Stimulated activated CD4-positive, alpha-beta T cell treated with anti-CD3 and anti-CD28 coated beads, Interleukin-2, amount 100 ng/mL, for 4 hours (primary cell): ENCODE data around the gene NGEF.

Experiments
- DNase-seq: peaks from one replicate; pipeline ENCODE4 v3.0.0-alpha.2; 2020; ENCODE audit warnings: low read depth

NGEF gene

DNA sequence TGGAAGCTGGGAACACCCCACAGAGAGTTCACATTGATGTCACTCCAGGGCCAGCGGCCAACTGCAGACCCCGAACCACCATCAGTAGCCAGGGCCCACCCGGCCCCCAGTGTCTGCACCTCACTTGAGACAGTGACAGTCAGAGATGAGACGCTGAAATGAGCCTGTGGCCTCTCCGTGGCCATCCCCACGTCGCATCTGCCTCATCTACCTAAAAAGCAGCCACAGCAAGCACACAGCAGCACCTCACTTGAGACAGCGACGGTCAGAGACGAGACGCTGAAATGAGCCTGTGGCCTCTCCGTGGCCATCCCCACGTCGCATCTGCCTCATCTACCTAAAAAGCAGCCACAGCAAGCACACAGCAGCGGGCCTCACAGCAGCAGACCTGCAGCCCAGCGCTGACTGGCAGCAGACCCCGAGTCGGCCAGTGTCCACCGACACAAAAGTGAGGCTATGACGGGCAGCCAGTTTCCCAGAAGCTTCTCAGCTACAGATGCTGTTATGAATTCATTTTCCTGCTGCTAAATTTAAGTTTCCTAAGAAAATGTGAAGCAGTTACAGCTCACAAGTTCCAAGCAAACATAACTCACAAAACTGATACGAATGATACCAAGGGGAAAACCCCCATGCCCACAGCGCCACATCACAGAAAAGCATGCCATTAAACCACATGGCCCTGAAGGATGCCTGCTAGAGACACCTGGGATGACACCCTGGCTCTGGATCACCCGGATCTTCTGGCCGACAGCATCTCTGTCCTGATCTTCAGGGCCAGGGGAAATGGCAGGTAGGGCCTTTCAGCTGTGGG lies 115.3 kb downstream of the NGEF start:
- DNase-seq: peak; percentile 9

DNA sequence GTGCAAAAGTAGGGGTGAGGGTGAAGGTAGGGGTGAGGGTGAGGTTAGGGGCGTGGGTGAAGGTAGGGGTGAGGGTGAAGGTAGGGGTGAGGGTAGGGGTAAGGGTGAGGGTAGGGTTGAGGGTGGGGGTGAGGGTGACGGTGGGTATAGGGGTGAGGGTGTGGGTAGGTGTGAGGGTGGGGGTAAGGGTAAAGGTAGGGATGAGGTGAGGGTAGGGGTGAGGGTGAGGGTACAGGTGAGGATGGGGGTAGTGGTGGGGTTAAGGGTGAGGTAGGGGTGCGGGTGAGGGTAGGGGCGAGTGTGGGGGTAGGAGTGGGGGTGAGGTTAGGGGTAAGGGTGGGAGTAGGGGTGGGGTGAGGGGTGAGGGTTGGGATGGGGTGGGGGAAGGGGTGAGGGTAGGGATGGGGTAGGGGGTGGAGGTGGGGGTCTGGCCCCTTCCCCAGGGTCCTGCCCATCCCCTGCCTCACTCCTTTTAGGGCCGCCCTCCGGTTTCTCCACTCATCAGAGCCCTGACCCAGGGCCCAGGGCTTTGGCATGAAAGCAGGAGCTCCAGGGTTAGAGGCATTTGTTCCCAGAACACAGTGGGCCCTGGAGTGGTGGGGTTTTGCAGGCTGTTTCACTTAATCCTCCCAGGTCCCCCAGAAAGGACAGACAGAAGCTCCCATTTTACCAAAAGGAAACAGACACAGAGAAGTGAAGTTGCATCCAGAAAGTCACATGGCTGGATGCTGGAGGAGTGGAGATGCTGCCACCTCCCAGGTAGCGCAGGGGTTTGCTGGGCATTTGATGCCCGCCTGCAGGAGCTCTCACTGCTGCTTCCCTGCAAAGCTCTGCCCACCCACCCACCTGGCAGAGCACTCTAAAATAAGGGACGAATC lies 116.1 kb downstream of the NGEF start:
- DNase-seq: no peak

DNA sequence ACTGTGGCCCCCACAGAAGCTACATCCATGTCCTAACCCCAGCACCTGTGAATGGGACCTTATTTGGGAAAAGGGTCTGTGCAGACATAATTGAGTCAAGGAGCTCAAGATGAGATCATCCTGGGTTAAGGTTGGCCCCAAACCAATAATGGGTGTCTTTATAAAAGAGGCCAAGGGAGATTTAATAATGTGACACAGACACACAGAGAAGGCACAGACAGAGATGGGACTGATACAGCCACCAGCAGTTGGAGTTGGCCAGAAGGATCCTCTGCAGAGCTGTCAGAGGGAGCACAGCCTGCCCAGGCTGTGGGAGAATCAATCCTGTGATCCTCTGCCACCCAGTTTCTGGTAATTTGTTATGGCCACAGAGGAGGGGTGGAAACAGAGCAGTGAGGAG lies 116.9 kb downstream of the NGEF start:
- DNase-seq: no peak

DNA sequence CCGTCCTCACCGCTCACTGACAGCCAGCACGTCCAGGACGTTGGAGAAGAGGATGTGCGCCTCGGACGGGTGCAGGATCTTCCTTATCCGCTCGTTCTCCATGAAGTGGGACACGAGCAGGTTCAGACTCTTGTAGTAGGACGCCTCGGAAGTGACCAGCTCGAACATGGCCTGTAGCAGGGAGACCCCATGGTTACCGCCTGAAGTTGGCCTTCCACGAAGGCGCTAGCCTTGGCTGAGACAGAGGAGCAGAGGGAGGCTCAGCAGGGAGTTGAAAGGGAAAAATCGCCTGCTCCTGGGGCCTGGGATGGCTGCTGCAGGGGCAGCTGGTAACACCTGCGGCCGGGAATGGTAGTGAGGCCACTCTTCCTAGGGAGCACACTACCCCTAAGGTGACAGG lies 118.3 kb downstream of the NGEF start:
- DNase-seq: no peak

DNA sequence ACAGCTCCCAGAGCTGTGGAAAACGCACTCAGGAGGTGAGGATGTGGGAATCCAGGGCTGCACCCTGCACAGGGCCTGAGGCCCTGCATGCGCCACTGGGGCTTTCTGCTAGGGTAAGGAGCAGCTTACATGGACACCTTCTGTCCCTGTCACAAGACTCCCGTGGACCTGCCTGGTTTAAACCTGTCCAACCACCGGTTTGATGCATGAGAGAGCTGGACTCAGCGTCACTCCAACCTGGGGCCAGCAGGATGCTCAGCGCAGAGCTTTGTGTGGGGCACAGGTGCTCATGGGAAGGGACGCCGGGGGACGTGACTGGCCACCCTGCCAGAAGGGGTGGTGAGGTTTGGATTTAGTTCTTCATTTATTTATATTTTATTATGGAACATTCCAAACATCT lies 118.8 kb downstream of the NGEF start:
- no peak for DNase-seq

DNA sequence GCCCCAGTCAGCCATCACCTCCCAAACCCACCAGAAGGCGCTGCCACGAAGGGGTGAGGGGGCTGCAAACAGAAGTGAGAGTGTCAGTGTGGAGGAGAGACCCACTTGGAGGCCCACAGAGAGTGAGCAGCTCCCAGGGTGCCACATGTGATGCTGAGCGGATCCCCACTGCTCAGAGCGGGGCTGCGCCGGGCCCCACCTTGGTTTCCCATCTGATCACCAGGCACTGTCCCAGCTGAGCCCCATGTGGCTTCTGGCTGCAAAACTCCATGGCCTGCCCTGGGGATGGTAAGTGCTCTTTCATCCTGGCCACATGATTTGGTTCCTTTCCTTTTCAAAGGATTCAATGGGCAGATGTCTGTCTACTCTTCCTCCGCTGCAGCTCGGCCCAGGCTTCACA lies 119.2 kb downstream of the NGEF start:
- no peak for DNase-seq

DNA sequence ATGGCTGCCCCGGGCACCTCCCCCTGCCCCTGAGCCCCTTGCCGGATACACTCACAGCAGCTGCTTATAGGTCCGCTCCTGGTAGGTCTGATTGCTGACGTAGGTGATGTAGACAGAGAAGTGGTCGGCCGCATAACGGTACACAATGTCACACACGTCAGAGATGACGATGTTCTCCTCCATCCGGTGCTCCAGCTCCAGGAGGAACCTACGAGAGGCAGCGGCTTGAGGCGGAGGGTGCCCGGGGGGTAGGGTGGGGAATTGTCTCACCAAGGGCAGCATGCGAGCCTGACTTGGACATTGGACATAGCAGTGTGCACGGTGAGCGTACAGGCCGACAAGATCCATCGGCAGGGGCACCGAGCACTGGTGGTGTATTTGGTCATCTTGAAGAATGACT lies 120.2 kb downstream of the NGEF start:
- DNase-seq: no peak

DNA sequence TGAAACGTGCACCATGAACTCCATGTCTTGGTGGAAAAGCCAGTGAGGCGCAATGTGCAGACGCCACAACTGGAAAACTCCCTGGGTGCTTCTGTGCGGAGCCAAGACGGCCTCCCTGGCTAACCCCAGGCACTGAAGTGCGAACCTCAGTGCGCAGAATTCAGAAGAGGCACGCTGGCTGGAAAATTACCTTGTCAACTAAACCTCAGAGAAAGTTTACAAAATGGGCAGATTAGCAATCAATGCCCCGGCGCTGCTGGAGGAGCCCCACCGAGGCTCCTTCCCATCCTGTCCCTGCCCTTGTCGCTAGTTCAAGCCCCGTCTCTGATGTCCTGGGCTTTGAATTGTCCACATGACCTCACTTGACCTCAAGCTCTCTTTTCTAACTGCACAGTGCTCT lies 120.8 kb downstream of the NGEF start:
- DNase-seq: no peak

DNA sequence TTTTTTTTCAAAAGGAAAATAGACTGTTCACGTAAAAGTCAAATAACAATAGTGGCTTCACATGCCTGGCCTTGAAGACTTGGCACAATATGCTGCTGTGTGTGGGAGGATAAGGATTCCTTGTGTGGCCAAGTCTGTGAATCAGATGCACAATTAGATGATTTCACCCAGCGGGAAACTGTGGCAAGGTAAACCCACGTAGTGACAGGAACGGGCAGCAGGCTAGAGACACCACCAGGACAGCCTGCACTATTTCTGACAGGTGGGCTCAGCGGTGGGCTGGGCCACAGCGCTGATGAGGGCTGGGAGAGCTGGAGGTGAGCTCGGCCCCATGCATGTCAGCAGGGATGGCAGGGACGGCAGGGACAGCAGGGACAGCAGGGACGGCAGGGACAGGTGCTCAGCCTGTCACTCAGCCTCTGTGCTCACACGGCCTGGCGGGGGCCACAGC lies 121.4 kb downstream of the NGEF start:
- DNase-seq: no peak

DNA sequence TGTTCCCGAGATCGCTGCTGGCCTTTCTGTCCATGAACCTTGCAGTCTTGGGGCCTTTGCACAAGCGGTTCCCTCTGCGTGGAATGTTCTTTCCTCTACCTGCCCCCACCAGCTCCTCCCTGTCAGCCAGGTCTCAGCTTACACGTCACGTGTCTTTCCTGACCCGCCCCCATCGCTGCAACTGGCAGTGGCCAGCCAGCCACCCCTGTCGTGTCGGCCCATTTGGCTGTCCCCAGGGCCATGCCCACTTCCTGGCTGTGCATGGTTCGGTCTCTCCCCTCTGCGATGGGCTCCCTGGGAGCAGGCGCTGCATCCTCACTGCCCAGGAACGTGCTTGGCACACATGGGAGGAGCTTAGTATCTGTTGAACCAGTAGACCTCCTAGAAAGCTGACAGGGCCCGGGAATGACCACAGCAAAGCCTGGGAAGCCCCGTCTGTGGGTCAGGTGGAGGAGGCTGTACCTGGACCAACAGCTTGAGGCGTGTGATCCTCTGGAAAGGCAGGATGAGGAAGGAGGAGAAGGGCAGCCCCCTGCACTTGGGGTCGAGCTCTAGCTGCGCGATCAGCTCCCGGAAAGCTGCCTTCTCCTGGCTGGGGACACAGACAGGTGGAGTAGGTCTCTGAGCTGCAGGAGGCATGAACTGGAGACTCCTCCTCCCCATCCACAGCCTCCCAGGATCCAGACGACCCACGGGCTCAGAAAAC lies 122.0 kb downstream of the NGEF start:
- DNase-seq: no peak

DNA sequence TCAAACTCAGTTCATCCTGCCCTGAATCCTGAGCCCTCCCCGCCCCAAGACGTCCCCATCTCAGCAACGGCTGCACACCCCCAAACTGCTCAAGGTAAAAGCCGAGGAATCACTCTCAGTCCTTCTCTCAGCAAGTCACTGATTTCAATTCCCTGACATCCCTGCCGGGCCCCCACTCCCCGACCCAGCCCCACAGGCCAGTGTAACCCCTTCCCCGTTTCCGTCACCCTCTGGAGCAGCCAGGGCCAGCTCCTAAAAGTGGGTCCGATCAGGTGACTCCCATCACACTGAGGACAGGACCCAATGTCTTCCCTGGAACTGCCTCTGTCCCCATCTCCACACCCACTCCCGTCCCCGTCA lies 122.5 kb downstream of the NGEF start:
- DNase-seq: no peak

DNA sequence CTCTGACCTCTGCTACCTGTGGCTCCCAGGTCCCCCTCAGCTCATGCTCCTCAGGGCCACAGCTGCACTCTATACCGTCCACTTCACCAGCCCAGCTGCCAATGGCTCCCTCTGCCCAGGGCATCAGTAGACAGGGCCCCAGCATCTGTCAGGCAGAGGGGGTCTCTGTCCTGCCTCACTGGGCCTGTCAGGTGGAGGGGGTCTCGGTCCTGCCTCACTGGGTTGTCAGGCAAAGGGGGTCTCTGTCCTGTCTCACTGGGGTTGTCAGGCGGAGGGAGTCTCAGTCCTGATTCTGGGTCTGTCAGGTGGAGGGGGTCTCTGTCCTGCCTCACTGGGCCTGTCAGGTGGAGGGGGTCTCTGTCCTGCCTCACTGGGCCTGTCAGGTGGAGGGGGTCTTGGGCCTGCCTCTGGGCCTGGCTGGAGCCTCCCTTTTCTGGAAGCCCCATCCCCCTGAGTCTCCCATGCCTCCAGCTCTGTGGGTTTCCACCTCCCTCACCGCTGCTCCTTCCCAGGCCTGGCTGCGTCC lies 123.1 kb downstream of the NGEF start:
- no peak for DNase-seq

DNA sequence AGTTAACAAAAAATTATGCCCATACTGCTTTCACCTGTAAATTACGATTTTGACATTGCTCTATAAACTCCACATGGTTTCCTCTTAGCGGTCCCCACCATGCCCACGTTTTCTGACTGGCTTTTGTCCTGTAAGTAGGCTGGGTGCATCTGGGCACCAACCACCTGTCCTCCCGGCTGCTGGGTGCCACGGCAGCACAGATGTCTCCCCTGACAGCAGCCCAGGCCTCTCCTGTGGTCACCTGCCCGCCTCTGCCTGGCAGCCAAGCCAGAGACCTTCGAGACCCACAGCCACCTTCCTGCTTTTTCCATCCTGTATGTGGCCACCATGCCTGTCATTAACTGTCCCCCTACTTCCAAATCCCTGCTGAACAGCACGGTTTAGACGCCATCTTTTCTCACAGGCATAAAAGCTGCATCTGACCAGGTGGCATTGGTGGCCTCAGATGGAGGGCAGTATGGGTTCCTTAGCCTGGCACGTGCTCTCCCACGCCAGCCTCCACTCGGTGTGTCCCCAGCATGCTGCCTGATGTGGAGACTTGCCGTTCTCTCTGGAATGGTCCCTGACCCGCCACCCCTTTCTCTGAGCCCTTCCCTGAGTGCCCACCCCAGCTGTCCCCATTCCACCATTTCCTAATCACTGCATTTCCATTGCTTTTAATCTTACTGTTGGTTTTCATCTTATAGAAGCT lies 124.1 kb downstream of the NGEF start:
- DNase-seq: no peak

DNA sequence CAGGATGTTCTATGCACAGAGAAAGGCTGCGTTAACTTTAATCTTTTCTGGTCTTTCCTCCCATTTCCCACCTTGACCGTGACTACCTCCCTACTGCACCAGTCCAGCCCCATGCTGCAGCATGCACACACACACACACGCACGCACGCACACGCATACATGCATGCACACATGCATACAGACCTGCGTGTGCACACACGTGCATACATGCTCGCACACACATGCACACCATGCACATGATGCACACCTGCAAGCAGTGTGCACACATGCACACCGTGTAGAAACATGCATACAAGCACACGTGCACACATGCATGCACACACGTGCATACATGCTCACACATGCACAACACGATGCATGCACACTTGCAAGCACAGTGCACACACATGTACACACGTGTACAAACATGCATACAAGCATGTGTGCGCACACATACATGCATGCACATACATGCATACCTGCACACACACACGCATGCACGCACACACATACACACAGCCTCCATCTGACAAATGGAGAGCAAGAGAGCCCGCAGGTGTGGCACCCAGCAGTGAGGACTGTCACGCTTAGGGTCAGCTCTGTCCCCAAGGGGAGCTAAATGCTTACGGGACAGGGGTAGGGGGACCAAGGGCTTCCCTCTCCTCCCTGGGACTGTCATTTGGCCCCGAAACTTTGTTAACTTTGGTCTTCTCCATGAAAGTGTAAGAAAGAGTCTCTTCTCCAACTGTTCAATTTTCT lies 124.8 kb downstream of the NGEF start:
- DNase-seq: no peak

DNA sequence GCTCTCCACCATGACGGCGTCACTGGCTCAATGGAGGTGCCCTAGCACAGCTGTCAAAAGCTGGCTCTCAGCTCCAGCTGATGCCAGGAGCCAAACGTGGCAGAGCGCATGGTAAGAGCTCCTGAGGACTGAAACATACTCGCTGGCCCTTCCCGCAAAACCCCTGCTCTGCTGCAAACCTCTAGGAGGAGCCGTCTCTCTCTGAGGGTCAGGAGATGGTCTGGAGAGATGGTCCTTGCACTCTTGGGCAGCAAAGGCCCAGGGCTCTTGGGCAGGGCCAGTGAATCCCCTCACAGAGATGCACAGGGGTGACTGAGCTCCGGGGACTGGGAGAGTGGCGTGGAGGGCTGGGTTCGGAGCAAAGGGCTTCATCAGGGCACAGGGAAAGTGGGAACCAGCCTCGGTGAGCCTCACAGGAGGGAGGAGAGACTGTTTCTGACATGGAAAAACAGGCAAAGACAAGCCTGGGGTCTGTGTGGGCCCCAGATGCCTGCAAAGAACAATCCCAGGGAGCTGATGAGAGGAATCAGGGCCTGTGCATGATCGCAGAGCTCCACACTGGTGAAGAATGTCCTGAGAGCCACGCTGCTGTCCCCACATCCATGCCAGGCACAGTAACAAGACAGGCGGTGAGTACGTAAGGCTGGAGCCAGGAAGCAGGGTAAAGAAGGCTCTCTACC lies 125.7 kb downstream of the NGEF start:
- DNase-seq: no peak

DNA sequence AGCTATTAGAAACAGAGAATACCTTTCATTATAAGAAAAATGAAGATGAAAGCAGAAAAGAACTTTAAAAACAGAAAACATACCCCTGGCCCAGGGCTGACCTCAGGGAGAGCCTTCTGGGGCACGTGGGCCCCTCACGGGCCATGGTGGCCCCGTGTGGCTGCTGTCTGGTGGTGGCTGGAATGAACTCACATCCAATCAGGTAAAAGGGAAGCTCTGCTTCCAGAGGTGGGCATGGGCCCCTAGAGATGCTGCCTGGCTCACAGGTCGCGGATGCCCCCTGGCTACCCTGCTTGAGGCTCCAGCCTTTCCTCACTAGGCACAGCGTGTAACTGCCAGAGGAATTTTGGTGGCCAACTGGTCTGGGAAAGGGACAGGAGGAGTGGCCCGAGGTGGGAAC lies 126.4 kb downstream of the NGEF start:
- DNase-seq: no peak

DNA sequence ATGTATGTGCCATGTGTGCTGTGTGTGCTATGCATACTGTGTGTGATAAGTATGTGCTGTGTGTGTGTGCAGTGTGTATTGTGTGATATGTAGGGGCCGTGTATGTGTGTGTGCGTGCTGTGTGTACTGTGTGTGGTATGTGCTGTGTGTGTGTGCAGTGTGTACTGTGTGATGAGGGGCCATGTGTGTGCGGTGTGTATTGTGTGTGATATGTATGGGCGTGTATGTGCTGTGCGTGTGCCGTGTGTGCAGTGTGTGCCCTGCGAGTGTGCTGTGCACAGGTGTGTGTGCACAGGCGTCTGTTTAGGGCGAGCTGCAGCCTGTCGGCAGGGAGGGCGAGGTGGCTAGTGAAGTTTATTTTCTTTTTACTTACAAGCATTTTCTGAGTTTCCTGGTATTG lies 126.9 kb downstream of the NGEF start:
- DNase-seq: no peak

DNA sequence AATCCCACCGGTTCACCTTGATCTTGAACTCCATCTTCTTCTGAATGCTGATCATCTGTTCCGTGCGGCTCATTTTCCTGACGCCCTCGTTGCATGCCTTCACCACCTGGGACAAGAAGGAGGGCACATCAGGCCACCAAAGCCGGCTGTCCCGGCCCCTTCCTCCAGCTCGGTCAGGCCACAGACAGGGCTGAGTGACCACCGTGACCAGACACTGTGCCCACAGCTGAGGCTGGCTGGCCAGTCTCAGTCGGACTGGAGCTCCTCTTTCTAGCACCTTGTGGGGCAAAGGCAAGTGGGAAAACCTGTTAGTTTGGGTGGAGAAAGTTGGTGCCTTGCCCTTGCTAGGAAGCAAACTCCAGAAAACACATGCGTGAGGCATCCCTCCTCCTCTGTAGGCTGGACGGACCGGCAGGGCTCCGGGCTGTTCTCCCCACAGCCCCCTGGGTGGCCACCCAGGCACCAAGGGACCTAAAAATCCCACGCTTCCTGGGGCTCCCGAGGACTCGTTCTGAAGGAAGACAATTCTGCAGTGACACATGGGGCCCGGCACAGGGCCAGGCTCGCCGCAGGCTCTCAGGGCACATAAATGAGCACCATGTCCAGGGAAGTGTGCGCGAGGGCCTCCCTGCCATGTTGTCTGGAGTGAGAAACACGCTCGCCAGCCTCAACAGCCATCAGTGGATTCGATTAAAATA lies 127.6 kb downstream of the NGEF start:
- DNase-seq: no peak

DNA sequence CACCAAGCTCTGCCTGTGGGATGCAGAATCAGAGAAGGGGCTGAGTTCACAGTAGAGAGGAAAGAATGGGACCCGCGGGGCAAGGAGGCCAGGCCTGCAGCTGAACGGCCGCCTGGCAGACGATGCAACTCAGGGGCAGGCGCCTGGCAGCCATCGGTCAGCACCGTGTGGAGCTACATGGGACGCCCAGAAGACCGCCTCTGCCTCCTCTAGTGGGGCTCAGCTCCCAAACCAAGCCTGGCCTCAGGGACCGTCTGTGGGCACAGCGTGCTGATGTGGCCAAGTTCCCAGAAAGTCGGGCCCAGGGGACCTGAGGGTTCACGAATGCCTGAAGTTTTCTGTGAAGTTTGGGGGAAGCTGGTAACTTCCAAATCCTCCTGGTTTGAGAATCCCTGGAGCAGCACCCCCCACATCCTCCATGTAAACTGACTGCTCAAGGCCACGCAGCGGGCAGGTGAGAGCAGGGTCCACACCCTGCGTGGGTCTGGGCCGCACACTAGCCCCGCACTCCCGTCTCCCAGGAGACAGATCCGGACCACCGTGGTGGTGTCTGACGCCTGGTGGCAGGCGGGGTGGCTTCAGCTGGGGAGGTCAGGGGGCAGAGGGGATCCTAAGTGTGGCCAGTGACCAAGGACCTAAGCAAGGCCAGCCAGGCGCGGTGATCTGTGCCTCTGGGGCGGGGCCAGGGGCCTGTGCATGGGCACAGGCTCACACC lies 128.3 kb downstream of the NGEF start:
- no peak for DNase-seq
